Measurements from ENCODE around the gene HSD17B3. TPM values are rescaled to one million over a fixed set of nuclear protein-coding genes. Genes with fewer than 3 reads are reported as not detected.

Gene HSD17B3
- total RNA-seq, 1 experiment from 2014 or later: not detected

DNA sequence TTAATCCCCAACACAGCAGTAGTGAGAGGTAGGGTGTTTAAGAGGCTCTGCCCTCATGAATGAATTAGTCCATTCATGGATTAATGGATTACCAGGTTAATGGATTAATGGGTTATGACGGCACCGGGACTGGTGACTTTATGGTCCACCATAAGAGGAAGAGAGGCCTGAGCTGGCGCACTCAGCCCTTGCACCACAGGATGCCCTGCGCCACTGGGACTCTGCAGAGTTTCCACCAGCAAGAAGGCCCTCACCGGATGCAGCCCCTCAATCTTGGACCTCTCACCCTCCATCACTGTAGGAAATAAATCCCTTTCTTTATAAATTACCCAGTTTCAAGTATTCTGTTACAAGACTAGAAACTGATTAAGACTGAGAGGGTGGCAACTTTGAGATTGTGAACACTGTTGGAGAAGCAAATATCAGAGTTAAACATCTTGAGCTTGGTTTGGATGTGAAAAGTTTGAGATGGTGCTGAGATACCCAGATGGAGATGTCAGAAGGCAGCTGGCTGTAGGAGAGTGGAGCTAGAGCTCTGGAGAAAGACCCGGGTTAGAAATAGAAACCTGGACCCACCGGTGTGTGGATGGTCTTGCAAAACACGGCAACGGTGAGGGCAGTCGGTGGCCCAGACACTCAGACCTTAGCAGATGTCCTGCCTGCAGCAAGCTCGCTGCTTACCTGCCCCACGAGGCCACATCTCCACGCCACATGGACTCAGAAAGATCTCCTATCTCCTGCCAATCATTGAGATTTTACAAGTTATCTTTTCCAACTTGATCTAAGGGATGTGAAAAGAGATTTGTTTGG lies 98.8 kb downstream of the HSD17B3 start:
- Histone ChIP-seq H3F3A (ENCODE audit: insufficient read depth, low read depth) (no peaks in the 10 kb centered on the region), H3K9me3 (ENCODE audit: insufficient read depth, low read depth) (no peaks in the 10 kb centered on the region), H3K79me2 (ENCODE audit: low read depth) (no peaks in the 10 kb centered on the region), H3K4me1 (replicated peaks; ENCODE audit: insufficient read depth) (no peaks in the 10 kb centered on the region), H3K4me2 (no peak overlapping the region), H4K20me1 (ENCODE audit: insufficient read depth) (no peaks in the 10 kb centered on the region), H3K36me3 (ENCODE audit: low read depth) (no peaks in the 10 kb centered on the region), H3K4me3 (no peak overlapping the region), H3K27ac (no peak overlapping the region), H3K27me3 (ENCODE audit: insufficient read depth, low read depth) (peaks cover 63% of the 10 kb centered on the region), H3K9me2 (ENCODE audit: insufficient read depth) (no peaks in the 10 kb centered on the region), H2AFZ (no peak overlapping the region)
- DNase-seq: no peak
- ChIA-PET CTCF (no interaction called here), POLR2A (ENCODE audit: unreplicated experiment) (no interaction called here)
- intact Hi-C loops (cut with micrococcal nuclease; ENCODE audit: unreplicated experiment): no loop called here
- no peak for TF ChIP-seq EZH2 (IDR thresholded peaks at IDR 0.05; ENCODE audit: low read depth)
- TF ChIP-seq, protein P1, sequence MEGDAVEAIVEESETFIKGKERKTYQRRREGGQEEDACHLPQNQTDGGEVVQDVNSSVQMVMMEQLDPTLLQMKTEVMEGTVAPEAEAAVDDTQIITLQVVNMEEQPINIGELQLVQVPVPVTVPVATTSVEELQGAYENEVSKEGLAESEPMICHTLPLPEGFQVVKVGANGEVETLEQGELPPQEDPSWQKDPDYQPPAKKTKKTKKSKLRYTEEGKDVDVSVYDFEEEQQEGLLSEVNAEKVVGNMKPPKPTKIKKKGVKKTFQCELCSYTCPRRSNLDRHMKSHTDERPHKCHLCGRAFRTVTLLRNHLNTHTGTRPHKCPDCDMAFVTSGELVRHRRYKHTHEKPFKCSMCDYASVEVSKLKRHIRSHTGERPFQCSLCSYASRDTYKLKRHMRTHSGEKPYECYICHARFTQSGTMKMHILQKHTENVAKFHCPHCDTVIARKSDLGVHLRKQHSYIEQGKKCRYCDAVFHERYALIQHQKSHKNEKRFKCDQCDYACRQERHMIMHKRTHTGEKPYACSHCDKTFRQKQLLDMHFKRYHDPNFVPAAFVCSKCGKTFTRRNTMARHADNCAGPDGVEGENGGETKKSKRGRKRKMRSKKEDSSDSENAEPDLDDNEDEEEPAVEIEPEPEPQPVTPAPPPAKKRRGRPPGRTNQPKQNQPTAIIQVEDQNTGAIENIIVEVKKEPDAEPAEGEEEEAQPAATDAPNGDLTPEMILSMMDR (conservative IDR thresholded peaks at IDR 0.05): no peak
- BruUV-seq (replicated peaks): no TSS peak

DNA sequence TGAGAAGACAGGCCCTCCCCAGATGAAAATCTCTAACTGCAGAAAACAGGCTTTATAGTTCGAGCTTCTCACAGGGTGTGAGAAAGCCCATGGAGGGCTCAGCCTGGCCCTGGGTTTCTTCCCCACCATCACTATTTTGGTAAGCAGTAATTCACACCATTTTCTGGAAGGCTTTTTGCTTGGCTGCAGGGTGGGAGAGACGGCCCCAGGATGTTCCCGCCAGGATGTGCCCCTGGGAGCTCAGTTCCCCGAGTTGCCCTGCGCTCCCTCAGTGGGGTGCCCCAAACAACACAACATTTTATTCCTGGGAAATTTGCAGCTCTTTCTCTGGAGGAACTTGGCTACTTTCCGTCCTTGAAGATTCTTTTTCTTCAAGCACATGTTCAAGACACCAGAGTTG lies 100.8 kb downstream of the HSD17B3 start:
- POLR2A ChIA-PET (ENCODE audit: unreplicated experiment): no interaction called here

DNA sequence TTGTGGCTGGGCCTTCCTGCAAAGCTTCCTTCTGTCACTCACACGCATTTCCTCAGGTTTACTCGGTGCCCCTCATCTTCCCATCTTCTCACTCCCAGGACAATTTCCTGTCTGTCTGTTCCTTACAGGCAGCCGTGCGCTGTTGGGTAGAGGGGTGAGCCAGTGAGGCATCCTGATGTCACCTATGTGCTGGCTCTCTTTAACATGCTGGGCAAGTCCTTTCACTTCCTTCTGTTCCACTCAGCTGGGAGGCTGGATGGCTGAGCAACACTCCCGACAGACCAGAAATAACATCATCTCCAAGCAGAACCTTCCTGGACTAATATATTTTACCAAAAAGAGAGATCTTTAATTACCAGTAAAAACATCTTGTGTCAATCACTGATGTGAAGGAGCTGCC lies 103.0 kb downstream of the HSD17B3 start:
- TF ChIP-seq, protein P1 (conservative IDR thresholded peaks at IDR 0.05): no peak
- TF ChIP-seq EZH2 (IDR thresholded peaks at IDR 0.05; ENCODE audit: low read depth): no peak
- POLR2A ChIA-PET (ENCODE audit: unreplicated experiment): no interaction called here

More for the DNA sequence above, 100.8 kb downstream of the HSD17B3 start:
- Histone ChIP-seq H3K9me2 (ENCODE audit: insufficient read depth) (no peaks in the 10 kb centered on the region), H3K79me2 (ENCODE audit: low read depth) (no peaks in the 10 kb centered on the region), H2AFZ (no peak overlapping the region), H4K20me1 (ENCODE audit: insufficient read depth) (no peaks in the 10 kb centered on the region), H3K4me2 (no peak overlapping the region), H3K4me3 (no peak overlapping the region), H3K27ac (no peak overlapping the region), H3K27me3 (ENCODE audit: insufficient read depth, low read depth) (peaks cover 75% of the 10 kb centered on the region), H3F3A (ENCODE audit: insufficient read depth, low read depth) (no peaks in the 10 kb centered on the region), H3K36me3 (ENCODE audit: low read depth) (no peaks in the 10 kb centered on the region), H3K9me3 (ENCODE audit: insufficient read depth, low read depth) (no peaks in the 10 kb centered on the region), H3K4me1 (replicated peaks; ENCODE audit: insufficient read depth) (no peaks in the 10 kb centered on the region)
- BruUV-seq (replicated peaks): no TSS peak
- CTCF ChIA-PET: no interaction called here
- no peak for DNase-seq
- TF ChIP-seq, protein P1 (conservative IDR thresholded peaks at IDR 0.05): no peak
- TF ChIP-seq EZH2 (IDR thresholded peaks at IDR 0.05; ENCODE audit: low read depth): no peak
- intact Hi-C loops (cut with micrococcal nuclease; ENCODE audit: unreplicated experiment): no loop called here

More for the DNA sequence above, 103.0 kb downstream of the HSD17B3 start:
- DNase-seq: no peak
- CTCF ChIA-PET: no interaction called here
- no peaks in the 10 kb centered on the region for H3K9me3 ChIP-seq (ENCODE audit: insufficient read depth, low read depth)
- no TSS peak for BruUV-seq (replicated peaks)
- no peaks in the 10 kb centered on the region for H3F3A ChIP-seq (ENCODE audit: insufficient read depth, low read depth)
- no peak overlapping the region for H3K4me2 ChIP-seq
- H3K27ac ChIP-seq: no peak overlapping the region
- no peaks in the 10 kb centered on the region for H4K20me1 ChIP-seq (ENCODE audit: insufficient read depth)
- no peaks in the 10 kb centered on the region for H3K4me1 ChIP-seq (replicated peaks; ENCODE audit: insufficient read depth)
- no peak overlapping the region for H2AFZ ChIP-seq
- no peaks in the 10 kb centered on the region for H3K9me2 ChIP-seq (ENCODE audit: insufficient read depth)
- intact Hi-C loops (cut with micrococcal nuclease; ENCODE audit: unreplicated experiment): no loop called here
- no peak overlapping the region for H3K4me3 ChIP-seq
- peaks cover 78% of the 10 kb centered on the region for H3K27me3 ChIP-seq (ENCODE audit: insufficient read depth, low read depth)
- no peaks in the 10 kb centered on the region for H3K36me3 ChIP-seq (ENCODE audit: low read depth)
- no peaks in the 10 kb centered on the region for H3K79me2 ChIP-seq (ENCODE audit: low read depth)

All from PC-9 (cell line).